Ramos (cell line): ENCODE measurements around the gene LRPAP1.
"Not testable (repeated sequence)": the region's sequence is repeated elsewhere in the genome, so short reads cannot be mapped to it uniquely, and the experiment has no call there.

Experiments used
- in situ Hi-C: fragments of 300-500 bp; cut with MboI; formaldehyde crosslinking; loops from one replicate; pipeline ENCODE4 v1.14.3; 2022; ENCODE audit warnings: low sequenced_read_pairs; ENCODE audit not compliant: unreplicated experiment

The LRPAP1 gene

DNA sequence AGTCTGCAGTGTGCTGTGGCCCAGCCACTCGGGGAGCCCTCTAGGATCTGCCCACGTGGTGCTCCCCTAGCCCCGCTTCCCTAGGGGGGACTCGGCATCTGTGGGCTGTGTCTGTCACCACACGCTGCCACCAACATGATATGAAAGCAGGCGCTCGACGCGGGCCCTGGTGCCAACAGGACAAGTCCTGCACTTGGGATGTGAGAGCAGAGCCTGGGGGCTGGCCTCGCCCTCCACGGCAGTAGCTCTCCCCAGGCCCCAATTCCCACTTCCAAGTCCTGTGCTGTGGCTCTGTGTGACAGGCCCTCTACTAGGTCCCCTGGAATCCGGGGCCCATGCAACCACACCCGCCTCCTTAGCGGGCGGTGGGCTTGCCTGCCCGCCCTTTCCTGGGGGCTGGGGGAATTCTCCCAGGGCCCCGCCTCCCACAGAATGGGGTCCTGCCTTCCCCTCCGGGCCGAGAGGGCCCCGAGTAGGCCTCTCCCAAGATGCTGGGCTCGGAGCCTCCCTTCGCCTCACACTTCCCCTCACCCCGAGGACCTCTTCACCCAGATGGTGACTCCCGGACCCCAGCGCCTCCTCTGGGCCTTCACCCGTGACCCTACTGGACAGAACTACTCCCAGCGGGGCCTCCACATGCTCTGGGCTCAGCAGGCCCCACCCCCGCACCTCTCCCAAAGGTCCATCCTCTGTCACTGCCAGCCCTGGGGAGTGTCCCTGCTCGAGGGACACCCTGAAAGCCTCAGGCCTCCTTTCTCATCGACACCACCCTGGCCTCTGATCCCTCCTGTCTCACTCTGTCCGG is 11.2 kb downstream of the LRPAP1 start:
- in situ Hi-C loops: no loop called here

DNA sequence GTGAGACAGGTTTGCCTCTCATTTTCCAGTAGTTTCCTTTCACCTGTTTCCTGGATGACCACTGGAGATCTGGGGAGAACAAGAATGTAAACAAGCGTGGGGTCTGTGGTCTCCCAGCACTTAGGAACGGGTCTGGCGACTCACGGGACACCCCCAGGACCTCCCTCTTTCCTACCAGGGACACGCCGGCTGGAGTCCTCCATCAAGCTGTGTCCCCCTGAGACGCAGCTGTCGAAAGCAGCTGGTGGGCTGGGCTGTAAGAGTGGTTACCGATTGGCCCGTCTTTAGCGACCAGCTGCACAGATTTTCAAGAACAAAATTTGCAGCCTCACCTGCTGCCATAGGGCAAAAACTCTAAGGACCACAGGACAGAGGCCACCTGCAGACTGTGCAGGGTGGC is 11.9 kb downstream of the LRPAP1 start:
- in situ Hi-C loops: no loop called here

DNA sequence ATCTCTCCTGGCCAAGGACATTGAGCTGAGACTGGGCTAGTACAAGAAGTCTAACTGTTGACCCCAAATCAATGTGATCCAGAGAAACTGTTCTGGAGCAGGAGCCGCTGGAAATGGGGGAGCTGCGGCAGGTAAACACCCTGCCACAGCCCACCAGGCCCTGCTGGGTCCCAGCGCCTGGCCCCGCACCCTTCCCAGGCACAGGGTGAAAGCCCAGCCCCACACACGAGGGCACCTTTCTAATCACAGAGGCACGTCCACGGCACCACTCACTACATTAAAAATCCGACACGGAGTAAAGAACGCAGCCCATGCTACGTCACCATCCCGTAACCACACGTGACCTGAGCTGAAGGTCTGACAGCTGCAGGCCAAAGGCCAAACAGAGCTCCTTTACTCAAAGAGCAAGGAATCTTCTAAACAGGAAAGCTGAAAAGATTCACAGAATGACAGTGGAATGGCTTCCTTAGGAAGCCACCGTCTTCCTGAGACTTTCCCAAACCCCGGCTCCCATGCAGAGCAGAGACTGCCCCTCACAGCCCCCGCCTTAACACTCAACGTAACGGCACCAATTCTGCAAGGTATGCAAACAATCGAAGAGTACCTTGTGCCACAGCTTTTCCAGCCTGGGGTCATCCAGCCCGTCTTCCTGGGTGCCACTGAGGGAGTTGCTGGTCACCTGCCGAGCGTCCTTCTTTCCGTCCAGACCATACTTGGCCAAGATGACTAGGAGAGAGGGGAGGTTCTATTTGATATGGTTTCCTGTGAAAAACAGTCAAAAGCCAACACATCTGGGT is 12.6 kb downstream of the LRPAP1 start:
- in situ Hi-C loops: no loop called here

DNA sequence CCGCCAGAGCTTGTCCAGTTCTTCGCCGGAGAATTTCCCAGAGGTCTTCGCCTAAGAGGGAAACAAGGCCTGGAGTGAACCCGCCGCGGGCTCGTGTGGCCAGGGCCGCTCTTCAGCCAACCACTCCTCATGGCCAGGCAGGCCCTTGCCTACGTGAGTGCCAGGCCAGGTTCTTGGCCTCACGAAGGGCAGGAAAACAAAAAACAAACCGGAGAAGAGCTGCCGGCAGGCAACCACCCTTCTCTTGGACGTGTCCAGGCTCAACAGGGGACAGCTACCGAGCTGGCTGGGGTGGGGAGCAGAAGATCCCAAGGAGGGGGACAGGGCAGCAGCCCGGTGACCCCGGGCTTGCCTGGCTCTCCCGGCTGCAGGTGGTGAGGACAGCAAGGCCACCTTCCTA is 13.3 kb downstream of the LRPAP1 start:
- in situ Hi-C loops: no loop called here

DNA sequence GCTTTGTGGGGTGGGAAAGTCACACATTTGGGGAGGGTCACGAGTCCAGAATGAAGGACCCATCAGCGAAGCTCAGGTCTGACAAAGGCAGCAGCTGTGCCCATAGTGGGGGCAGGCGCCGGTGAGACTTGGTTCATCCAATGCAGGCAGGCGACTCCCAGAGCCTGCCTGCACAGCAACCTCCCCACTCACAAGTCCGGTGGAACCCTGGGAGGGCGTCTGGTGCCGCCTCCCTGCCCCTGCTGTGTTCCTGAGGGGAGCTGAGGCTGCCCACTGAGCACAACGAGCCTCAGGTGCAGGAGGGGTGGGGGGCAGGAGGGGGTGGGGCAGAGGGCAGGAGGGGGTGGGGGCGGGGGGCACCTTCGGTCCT is 13.7 kb downstream of the LRPAP1 start:
- in situ Hi-C loops: no loop called here

DNA sequence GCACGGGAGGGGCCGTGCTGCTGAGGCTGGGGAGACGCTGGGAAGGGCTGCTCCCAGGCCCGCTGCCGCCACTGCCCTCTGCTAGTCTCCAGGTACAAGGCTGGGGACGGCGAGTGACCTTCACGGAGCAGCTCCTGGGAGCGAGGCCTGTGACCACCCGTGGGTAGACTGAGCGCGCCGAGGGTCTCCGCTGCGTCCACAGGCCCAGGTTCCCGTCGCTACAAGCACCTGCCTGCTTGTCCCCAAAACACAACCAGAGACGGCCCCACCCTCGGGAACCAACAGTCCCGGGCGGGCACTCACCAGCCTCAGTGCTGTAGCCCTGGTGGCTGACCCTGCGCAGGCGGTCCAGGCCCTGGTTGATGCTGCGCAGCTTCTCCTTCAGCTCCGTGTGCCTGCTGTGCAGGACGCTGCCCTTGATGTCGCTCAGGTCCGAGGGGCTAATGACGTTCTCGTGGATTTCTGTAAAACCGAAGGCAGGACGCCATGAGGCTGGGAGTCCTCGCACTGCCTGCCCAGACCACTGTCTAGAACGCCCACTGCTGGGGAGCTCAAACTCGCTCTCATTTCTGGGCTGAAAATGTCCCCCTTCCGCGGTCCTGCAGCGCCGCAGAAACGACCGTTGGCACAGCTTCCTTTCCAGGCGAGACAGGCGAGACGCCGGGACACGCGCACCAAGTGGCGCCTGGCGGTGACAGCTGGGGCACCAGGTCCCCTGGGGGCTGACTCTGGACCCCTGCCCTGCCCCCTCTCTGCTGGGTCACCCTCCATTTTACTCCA is 14.3 kb downstream of the LRPAP1 start:
- in situ Hi-C loops: no loop called here

DNA sequence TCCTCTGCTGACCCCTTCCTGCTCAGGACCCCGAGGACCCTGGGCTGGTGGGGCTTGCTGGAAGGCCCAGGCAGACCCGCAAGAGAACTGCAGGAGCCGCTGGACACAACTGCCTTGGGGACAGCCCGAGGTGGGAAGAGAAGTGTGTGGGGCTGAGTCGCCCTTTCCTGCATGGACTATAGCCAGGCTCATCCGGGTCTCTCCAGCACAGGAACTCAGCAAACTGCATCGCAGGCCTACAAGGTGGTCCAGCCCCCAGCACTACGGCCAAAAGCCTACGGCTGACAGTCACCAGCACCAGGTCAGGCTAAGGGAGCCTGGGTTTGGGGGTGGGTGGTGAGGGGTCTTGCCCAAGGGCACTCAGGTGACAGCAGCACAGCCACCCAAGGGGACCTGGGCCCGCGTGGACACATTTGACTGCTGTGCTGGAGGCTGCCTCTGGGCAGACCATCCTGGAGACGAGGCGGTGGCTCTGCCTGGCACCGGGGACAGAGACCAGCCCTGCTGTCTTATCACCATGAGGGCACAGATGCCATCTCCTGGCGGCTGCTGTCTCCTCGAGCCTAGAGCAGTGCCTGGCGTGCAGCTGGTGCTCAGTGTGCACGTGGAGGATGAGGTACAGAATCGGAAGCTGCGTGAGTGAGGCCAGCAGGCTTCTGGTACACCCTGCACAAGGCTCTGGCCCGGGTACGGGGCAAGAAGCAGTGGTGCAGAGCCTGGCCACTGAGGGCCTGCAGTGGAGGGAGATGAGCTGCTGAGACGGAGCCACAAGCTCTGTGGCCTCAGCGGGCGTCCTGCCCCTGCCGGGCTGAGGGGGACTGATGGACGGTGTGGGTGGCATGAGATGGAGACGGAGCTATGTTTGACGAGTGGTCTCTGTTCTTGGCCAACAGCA is 15.1 kb downstream of the LRPAP1 start:
- in situ Hi-C loops: no loop called here

DNA sequence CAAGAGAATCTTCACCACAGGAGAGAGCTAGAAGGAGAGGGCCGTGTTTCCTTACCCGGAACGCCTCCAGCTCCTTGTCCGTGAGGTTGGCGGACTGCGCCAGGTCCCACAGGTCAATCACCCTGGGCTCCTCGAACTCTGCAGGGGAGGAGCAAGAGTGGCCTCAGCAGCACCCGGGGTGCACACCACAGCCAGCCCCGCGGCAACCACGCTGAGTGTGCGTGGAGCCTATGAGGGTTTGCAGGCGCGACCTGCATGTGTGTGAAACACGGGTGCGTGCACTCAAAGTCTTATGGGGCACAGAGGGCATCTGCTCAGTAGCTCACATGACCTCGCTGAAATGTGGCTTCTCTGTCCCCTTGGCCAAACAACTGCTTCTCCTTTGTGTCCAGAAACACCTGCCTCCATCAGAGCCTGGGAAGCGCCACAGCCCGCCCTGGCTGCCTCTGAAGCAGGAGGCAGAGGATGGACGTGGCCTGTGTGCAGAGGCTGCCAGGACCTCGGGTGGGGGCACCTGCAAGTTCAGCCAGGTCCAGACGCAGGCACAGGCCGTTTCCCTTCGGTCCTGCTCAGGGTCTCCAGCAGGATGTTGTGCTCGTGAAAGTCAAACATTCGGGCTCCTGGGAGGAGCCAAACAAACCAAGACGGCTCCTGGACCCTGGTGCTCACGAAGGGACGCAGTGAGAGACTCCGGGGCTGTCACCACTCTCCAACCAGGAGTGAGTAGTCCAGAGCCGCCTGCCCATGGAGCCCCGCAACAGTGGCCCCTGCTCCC is 16.0 kb downstream of the LRPAP1 start:
- in situ Hi-C loops: no loop called here

DNA sequence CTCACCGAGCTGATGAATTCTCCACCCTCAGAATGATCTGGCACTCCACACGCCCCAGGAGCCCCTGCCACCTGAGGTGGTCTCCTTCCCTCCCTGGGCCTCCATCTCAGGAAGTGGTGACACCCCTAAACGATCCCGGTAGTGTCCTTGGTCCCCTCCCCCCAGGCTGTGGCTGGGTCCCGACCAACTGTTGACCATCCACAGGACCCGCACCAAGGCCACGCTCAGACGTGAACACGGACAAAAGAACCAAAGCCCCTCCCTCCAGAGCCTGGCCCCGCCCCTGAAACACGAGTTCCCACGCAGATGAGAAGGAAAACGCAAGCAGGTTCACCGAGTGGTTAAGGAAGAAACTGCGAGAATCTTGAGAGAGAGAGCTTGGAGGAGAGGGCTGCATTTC is 16.6 kb downstream of the LRPAP1 start:
- in situ Hi-C loops: no loop called here

DNA sequence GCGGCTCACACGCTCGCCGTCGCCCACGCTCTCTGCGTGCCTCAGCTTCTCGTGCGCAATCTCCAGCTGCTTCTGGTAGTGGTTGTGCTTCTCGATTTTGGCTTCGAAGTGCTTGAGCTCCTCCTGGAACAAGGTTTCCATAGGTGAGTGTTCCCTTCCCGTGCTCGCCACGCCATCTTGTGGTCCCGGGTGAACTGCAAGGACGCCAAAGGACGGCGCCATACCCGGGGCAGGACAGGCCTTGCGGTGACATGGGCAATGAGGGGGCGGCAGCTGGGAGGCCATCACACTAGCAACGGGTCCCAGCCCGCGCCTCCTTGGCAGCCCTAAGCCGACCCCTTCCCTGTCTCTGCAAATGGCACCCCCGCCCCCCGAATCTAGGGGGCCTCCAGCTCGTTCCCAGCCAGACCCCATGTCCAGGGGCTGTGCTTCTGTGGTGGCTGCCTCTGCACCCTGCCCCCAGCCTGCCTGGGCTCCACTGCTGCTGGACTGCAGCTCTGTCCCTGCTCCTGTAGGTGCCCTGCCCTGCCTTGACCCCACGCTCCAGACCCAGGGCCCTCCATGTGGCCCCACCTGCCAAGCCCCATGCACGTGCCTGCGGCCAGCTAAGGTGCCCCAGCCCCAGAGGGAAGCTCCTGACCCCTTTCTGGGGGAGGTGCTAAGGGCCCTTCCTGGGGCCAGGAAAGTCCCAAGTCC is 17.3 kb downstream of the LRPAP1 start:
- in situ Hi-C loops: no loop called here

DNA sequence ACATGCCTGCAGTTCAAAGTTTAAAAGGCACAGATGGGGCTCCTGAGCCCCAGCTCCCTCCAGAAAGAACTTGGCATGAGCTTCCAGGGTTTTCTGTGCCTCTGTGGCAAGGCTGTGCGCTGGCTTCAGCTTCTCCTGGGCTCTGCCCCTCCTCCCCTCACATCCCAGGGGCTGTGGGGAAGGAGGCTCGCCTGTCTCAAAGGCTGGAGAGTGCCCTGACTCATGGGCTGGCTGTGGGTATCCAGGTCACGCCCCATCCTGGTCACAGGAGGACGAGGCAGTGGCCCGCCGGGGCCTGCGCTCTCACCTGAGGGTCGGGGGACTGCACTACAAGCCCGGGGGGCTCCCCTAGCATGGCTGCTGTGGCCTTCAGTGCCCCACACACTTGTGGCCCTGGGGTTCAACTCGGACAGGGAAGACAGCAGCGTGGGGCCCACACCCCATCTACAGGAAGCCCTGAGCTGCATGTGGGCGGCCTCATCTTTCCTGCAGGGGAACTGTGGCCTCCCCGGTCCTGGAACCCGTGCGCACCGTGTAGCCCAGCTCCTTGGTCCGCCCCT is 17.9 kb downstream of the LRPAP1 start:
- in situ Hi-C loops: no loop called here

DNA sequence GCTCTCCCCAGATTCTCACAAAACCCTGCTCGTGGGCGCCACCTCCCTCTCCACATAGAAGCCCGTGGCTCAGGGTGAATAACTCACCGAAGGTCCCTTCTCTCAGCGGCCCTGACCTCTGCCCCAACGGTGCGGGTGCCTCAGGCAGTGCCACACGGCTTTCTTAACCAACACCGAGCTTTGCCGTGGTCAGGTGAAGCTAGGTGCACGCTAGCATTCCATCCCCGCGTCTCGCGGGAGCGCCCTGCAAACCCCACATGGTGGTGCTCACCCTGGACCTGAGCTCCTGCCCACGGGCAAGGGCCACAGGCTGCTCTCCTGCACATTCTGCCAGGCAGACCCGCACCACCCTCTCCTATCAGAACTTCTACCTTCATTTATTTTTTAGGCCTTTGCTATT is 18.4 kb downstream of the LRPAP1 start:
- in situ Hi-C loops: no loop called here

DNA sequence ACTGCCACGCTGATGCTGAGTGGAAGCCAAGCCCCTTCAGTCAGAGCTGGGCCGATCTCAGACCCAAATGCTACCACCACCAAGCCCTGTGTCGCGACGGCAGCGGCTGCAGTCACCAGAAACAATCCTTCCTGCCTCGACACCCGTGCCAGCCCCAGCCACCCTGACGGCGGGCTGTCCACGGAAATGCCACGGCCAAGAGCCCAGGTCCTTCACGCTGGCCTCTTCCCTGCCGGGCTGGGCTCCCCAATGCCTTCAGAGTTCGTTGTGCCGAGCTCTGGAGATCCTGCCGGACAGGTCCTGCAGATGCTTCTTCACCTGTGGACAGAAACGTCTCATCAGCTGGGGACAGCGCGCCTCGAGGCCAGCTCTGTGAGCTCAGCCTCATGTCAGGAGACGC is 19.5 kb downstream of the LRPAP1 start:
- in situ Hi-C loops: no loop called here

DNA sequence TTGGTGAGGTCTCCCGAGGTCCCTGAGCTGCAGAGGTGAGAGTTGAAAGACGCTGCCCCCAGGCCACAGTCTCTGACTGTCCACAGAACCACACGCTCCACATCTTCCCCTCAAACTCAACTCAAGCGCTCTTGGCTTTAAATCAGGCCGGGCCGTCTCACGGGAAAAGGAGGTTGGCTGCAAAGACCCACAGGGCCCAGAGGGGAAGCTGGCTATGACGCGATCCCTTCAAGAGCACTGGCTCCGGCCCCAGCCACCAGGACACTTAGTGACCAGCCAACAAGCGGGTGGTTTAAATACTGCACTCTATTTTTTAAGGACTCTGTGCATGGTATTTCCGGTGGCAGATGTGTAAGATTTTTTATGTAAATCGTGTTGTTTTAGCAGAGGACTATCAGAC is 19.9 kb downstream of the LRPAP1 start:
- in situ Hi-C loops: no loop called here

DNA sequence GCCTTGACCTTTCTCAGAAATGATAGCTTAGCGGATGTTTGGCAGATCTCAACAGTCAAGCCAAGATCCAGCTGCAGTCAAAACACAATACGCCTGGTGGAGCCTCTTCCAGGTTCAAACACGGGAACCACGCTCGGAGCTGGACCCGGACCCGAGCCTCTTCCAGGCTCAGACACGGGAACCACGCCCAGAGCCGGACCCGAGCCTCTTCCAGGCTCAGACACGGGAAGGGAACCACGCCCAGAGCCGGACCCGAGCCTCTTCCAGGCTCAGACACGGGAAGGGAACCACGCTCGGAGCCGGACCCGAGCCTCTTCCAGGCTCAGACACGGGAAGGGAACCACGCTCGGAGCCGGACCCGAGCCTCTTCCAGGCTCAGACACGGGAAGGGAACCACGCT is 20.6 kb downstream of the LRPAP1 start:
- in situ Hi-C loops: not testable (repeated sequence)

DNA sequence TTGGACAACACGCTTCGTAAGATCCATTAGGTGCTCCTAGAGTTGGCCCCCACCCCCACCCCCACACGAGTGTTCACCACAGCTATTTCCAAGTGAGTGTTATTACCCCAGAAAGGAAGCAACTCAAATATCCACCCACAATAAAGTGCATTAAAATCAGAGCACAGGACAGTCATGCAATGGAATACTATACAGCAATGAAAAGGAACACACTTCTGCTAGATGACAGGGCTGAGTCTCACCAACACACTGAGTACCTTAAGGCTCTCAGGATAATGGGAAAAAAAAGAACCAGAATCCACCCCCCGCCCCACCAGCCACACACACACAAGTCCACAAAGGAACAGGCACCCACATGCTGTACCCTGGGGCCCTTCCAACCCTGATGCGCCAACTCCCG is 21.0 kb downstream of the LRPAP1 start:
- in situ Hi-C loops: no loop called here

DNA sequence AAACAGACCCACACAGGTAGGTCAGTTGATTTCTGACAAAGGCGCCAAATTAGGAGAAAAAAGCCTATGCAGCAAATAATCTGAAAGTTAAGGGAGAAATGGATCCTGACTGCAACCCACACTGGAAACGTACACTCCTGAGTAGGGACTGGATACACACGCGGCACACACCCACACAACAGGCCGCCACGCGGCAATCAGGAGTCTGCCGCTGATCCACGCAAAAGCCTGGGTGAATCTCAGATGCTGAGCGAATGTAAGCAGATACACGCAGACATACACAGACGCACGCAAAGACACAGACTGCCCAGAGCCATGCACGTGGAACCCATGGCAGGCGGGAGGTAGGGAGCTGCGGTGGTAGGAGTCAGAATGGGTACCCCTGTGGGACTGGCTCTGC is 21.7 kb downstream of the LRPAP1 start:
- in situ Hi-C loops: no loop called here

DNA sequence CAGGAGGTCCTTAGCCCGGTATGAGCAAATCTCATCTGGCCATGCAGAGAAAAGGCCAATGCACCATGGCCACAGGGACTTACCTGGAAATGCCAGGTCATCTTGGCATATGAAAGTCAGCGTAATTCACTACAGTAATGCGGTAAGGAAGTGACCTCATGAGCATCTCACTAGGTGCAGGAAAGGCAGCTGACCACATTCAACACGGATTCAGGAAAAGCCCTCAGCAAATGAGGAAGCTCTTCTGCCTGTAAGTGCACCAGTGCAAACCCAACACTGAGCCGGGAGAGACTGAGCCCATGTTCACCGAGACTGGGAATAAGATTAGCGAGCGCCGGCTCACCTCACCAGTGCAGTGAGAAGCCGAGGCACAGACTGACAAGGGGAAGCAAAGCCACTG is 23.7 kb downstream of the LRPAP1 start:
- in situ Hi-C loops: no loop called here
